K562 (cell line): ENCODE measurements around the gene HOXB6. TPM values are rescaled to one million over a fixed set of nuclear protein-coding genes. Genes with fewer than 3 reads are reported as not detected.

Experiments
- CTBP1 ChIP-seq: fragments of 450-650 bp; IDR thresholded peaks from 2 replicates; pipeline ENCODE4 v1.6.1; 2016; ENCODE audit warnings: borderline replicate concordance
- DMBX1 ChIP-seq: fragments of 250-450 bp; sonication (Bioruptor Pico); IDR thresholded peaks from 2 replicates; pipeline ENCODE4 v1.8.0; 2022; ENCODE audit warnings: inconsistent platforms, mild to moderate bottlenecking, moderate library complexity, borderline replicate concordance
- ESRRB ChIP-seq: fragments of 250-450 bp; sonication (Bioruptor Pico); IDR thresholded peaks from 2 replicates; pipeline ENCODE4 v1.5.0; 2020; ENCODE audit warnings: mild to moderate bottlenecking, moderate library complexity, borderline replicate concordance
- FOSL1 ChIP-seq: fragments of 200-800 bp; sonication (Bioruptor generic); conservative IDR thresholded peaks from 2 replicates; pipeline ENCODE4 v1.6.1; 2016; ENCODE audit warnings: missing genetic modification characterization, missing compliant biosample characterization
- FUS ChIP-seq: fragments of 200-400 bp; formaldehyde crosslinking; optimal IDR thresholded peaks from 2 replicates; pipeline ENCODE3; 2017; ENCODE audit warnings: low read depth, low read length
- GABPA ChIP-seq: fragments of 200-800 bp; sonication (Bioruptor generic); conservative IDR thresholded peaks from 2 replicates; pipeline ENCODE4 v1.6.1; 2016; ENCODE audit warnings: low read depth, missing genetic modification characterization, missing compliant biosample characterization
- HCFC1 ChIP-seq: IDR thresholded peaks from 2 replicates; pipeline ENCODE4 v1.6.1; 2012; ENCODE audit warnings: low read depth, low read length, improper control_type of control experiment
- JUN ChIP-seq, 2 experiments: sonication (generic) in 1 of 2; formaldehyde crosslinking in 1 of 2; IDR thresholded peaks; 2 replicates each; pipeline versions ENCODE4 v1.6.1 to v1.8.0; 2012 to 2022; ENCODE audit warnings: borderline replicate concordance in 2 of 2, mild to moderate bottlenecking in 2 of 2, improper control_type of control experiment in 1 of 2, low read depth in 1 of 2, low read length in 1 of 2, missing genetic modification reagents in 1 of 2
- L3MBTL2 ChIP-seq: fragments of 450-650 bp; IDR thresholded peaks from 2 replicates; pipeline ENCODE4 v1.6.1; 2016; ENCODE audit warnings: mild to moderate bottlenecking, moderate library complexity
- NCOR1 ChIP-seq: fragments of 450-650 bp; IDR thresholded peaks from 2 replicates; pipeline ENCODE4 v1.6.1; 2016; ENCODE audit warnings: mild to moderate bottlenecking, moderate library complexity
- SUPT5H ChIP-seq: fragments of 450-650 bp; IDR thresholded peaks from 2 replicates; pipeline ENCODE4 v1.6.1; 2016
- TEAD4 ChIP-seq, 2 experiments: sonication (generic) in 1 of 2; formaldehyde crosslinking in 1 of 2; IDR thresholded peaks; 2 replicates each; pipeline versions ENCODE4 v1.6.1 to v1.8.0; 2012 to 2022; ENCODE audit warnings: borderline replicate concordance in 1 of 2, inconsistent platforms in 1 of 2, low read length in 1 of 2, mild to moderate bottlenecking in 1 of 2, missing genetic modification reagents in 1 of 2
- YBX1 ChIP-seq: fragments of 450-650 bp; IDR thresholded peaks from 2 replicates; pipeline ENCODE4 v1.7.1; 2016; ENCODE audit warnings: mild to moderate bottlenecking
- ZBTB17 ChIP-seq: fragments of 450-650 bp; formaldehyde crosslinking; IDR thresholded peaks from 2 replicates; pipeline ENCODE4 v1.4.0; 2020; ENCODE audit warnings: mild to moderate bottlenecking
- ZBTB7A ChIP-seq: IDR thresholded peaks from 2 replicates; pipeline ENCODE4 v1.6.1; 2011; ENCODE audit warnings: low read depth, mild to moderate bottlenecking, low read length, moderate library complexity, borderline replicate concordance; ENCODE audit not compliant: control insufficient read depth
- ZNF76 ChIP-seq: fragments of 250-450 bp; sonication (Bioruptor Pico); IDR thresholded peaks from 2 replicates; pipeline ENCODE4 v1.4.0; 2020; ENCODE audit warnings: mild to moderate bottlenecking, moderate library complexity, borderline replicate concordance
- ZNF77 ChIP-seq: fragments of 250-450 bp; sonication (Bioruptor Pico); IDR thresholded peaks from 2 replicates; pipeline ENCODE4 v1.5.0; 2020
- ZSCAN32 ChIP-seq: fragments of 450-650 bp; formaldehyde crosslinking; IDR thresholded peaks from 2 replicates; pipeline ENCODE4 v1.4.0; 2020; ENCODE audit warnings: mild to moderate bottlenecking, moderate library complexity
- polyA plus RNA-seq, 8 experiments: library from polyadenylated mRNA; depleted of rRNA in 4 of 8; stranded (reverse) in 5 of 8; unstranded in 3 of 8; fragments of >200 nt; fragmentation: Nextera tagmentation in 2 of 8; fragmentation: Illumina TruSeq in 1 of 8; extraction: Ambion mirVana in 2 of 8; extraction: Trizol in 1 of 8; gene quantifications; 2 replicates each; pipeline versions ENCODE4 v1.2.1 to v1.2.3, GENCODE V29; 2011 to 2014; ENCODE audit warnings: inconsistent platforms in 1 of 8, missing spikeins in 1 of 8
- total RNA-seq, 7 experiments: library from RNA; depleted of rRNA in 6 of 7; stranded (reverse); fragments of >200 nt in 6 of 7; fragmentation: Illumina TruSeq in 2 of 7; extraction: Trizol in 2 of 7; gene quantifications; 2 replicates each; pipeline versions ENCODE4 v1.2.1 to v1.2.3, GENCODE V29; 2011 to 2021; ENCODE audit warnings: low replicate concordance in 1 of 7
- TF ChIP-seq, protein P1 (sequence below), 2 experiments: fragments of 450-650 bp; IDR thresholded peaks; 2 replicates each; pipeline ENCODE4 v1.6.1; 2016
- TF ChIP-seq, protein P2 (sequence below): sonication (generic); formaldehyde crosslinking; IDR thresholded peaks from 2 replicates; pipeline ENCODE4 v1.9.0; 2022; ENCODE audit warnings: mild to moderate bottlenecking, missing genetic modification reagents
- TF ChIP-seq, protein P3 (sequence below): fragments of 450-650 bp; IDR thresholded peaks from 2 replicates; pipeline ENCODE4 v1.6.1; 2016; ENCODE audit warnings: low read depth, mild to moderate bottlenecking, moderate library complexity

The HOXB6 gene
- total and polyA plus RNA-seq, 9 of the 15 experiments (the other 6 are each of a cell fraction or from before 2014, with no cell fraction given) = 1.2 to 14.8 (median 4.9) TPM

DNA sequence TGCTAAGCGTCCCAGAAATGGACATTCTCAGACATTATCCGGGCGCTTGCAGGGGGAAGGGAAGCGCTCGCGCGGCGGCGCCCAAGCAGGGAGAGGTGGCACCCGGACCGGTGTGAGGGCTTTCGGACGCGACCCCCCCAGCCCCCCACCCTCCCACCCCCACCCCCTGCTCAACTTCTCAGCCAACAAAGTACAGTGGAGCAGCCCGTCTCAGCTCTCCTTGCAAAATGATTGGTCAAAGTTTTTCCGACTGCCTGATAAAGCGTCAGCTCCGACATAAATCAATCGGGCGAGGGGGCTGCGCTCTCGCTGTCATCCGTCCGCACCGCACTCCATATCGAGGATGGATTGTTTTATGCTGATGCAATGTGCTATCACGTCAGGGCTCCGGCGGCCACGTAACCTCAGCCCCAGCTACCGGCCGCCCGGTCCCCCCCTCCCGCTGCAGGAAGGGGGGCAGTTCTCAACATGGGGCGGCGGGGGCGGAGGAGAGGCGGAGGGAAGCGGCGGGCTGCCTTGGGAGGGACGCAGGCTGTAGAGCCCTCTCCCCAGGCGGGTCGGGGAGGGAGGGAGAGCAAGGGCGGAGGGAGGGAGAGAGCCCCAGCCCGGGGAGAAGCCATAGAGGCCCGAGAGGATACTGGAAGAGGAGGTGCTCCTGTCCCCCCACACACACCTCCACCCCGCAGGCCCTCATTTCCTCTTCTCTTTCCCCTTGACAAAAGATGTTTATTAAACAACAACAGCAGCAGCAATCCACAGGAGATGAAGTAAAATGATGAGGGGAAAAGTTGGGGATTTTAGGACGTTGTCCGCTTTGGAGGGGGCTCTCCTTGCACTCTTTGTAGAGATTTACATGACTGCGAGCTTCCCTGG is 21.7 kb upstream of the HOXB6 start, which contains the start of gene HOXB9 (continued):
- TF ChIP-seq, protein P1, sequence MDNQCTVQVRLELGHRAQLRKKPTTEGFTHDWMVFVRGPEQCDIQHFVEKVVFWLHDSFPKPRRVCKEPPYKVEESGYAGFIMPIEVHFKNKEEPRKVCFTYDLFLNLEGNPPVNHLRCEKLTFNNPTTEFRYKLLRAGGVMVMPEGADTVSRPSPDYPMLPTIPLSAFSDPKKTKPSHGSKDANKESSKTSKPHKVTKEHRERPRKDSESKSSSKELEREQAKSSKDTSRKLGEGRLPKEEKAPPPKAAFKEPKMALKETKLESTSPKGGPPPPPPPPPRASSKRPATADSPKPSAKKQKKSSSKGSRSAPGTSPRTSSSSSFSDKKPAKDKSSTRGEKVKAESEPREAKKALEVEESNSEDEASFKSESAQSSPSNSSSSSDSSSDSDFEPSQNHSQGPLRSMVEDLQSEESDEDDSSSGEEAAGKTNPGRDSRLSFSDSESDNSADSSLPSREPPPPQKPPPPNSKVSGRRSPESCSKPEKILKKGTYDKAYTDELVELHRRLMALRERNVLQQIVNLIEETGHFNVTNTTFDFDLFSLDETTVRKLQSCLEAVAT (IDR thresholded peaks at IDR 0.05) = peak; percentile 23 to 65; a peak in 3 of 4 replicates
- peak; percentile 71; the same call in 1 of the 2 replicates for TF ChIP-seq CTBP1
- TF ChIP-seq GABPA = peak; percentile 52; the same call in 1 of the 2 replicates
- TF ChIP-seq SUPT5H = peak; percentile 83
- TF ChIP-seq TEAD4 (IDR thresholded peaks at IDR 0.05; ENCODE audit: low read length) = peak; percentile 72
- TF ChIP-seq TEAD4 (CRISPR knock-in tag; IDR thresholded peaks at IDR 0.05; ENCODE audit: borderline replicate concordance) = no peak
- TF ChIP-seq JUN (IDR thresholded peaks at IDR 0.05; ENCODE audit: borderline replicate concordance, low read depth, low read length) = peak; percentile 83
- TF ChIP-seq JUN (CRISPR knock-in tag; IDR thresholded peaks at IDR 0.05; ENCODE audit: borderline replicate concordance) = no peak; the same call in 1 of the 2 replicates
- TF ChIP-seq HCFC1 = peak; percentile 51
- TF ChIP-seq DMBX1 (CRISPR knock-in tag) = no peak
- TF ChIP-seq ZBTB17 = 0 out of 2 replicates have a peak, but pooled peaks have one; percentile 49
- no peak for TF ChIP-seq YBX1
- peak; percentile 89 for TF ChIP-seq ZSCAN32 (CRISPR knock-in tag)
- TF ChIP-seq, protein P2, sequence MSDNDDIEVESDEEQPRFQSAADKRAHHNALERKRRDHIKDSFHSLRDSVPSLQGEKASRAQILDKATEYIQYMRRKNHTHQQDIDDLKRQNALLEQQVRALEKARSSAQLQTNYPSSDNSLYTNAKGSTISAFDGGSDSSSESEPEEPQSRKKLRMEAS (CRISPR knock-in tag) = 0 out of 2 replicates have a peak, but pooled peaks have one; percentile 7
- TF ChIP-seq ZNF76 (CRISPR knock-in tag) = 0 out of 2 replicates have a peak, but pooled peaks have one; percentile 26
- TF ChIP-seq, protein P3, sequence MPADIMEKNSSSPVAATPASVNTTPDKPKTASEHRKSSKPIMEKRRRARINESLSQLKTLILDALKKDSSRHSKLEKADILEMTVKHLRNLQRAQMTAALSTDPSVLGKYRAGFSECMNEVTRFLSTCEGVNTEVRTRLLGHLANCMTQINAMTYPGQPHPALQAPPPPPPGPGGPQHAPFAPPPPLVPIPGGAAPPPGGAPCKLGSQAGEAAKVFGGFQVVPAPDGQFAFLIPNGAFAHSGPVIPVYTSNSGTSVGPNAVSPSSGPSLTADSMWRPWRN = peak; percentile 93
- peak; percentile 89 for TF ChIP-seq NCOR1
- no peak for TF ChIP-seq ZNF77 (CRISPR knock-in tag)
- TF ChIP-seq FOSL1 (tag) = peak; percentile 70
- TF ChIP-seq ZBTB7A = peak; percentile 93
- TF ChIP-seq FUS = no peak
- no peak for TF ChIP-seq L3MBTL2
- no peak for TF ChIP-seq ESRRB (CRISPR knock-in tag)
